ENCODE results near the gene INSC. TPM values are rescaled to one million over a fixed set of nuclear protein-coding genes. Genes with fewer than 3 reads are reported as not detected.

Gene INSC
- total RNA-seq, 4 donors from 2014 or later = not detected

DNA sequence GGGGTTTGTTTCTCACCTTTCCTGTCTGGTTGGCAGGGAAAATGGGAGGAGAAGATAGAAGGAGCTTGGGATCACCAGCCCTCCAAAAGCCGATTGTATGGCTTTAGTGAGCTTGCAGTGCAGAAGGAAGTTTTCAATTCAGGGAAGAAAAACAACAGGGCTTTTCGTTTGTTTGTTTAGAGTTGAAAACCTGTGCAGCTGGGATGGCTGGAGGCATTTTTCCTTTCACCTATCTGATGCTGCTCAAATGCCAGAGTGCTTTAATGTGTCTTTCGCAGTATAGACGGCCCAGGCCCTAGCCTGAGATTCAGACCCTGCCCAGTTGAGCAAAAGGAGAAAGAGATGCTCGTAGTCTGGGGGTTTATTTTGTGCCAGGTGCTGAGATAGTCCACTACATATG, 87.9 kb downstream of the INSC start:
- TF ChIP-seq, protein P1, sequence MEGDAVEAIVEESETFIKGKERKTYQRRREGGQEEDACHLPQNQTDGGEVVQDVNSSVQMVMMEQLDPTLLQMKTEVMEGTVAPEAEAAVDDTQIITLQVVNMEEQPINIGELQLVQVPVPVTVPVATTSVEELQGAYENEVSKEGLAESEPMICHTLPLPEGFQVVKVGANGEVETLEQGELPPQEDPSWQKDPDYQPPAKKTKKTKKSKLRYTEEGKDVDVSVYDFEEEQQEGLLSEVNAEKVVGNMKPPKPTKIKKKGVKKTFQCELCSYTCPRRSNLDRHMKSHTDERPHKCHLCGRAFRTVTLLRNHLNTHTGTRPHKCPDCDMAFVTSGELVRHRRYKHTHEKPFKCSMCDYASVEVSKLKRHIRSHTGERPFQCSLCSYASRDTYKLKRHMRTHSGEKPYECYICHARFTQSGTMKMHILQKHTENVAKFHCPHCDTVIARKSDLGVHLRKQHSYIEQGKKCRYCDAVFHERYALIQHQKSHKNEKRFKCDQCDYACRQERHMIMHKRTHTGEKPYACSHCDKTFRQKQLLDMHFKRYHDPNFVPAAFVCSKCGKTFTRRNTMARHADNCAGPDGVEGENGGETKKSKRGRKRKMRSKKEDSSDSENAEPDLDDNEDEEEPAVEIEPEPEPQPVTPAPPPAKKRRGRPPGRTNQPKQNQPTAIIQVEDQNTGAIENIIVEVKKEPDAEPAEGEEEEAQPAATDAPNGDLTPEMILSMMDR (IDR thresholded peaks at IDR 0.05; ENCODE audit: low read depth) = no peak

DNA sequence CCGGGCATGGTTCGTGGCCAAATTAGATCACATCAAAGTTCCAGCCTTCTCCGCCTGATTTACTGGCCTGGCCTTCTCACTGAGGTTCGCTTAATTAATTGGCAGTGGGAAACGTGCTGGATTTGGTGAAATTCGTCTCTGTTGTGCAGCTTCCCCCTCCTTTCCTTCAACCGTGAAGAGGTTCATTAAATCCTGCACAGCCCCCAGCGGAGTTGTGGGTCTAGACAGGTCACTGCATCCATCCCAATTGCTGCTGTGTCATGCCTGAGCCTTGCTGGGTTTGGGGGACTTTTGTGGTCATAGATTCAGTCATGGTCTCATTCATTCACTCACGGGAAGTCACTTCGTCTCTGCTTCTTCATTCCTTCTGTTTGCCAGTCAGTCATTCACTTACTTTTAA, 90.0 kb downstream of the INSC start:
- TF ChIP-seq, protein P1 (IDR thresholded peaks at IDR 0.05; ENCODE audit: low read depth) = no peak

DNA sequence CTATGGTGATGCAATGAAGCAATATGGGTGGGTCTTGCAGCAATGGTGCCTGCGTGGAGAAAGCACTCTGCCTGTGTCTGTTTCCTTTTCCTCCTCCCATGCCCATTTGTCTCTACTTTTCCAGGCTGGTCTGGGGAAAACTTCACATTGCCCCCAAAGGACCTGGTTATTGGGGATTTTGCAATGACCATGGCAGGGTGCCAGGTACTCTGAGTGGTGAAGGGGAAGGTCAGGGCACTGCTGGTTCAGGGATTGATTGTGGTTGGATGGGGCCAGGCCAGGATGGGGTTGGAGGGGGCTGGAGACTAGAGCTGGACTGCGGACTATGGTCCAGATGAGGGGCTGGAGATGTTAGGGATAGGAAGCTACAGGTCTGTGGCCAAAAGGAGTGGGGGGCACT, 92.1 kb downstream of the INSC start:
- TF ChIP-seq, protein P1 (IDR thresholded peaks at IDR 0.05; ENCODE audit: low read depth) = no peak

DNA sequence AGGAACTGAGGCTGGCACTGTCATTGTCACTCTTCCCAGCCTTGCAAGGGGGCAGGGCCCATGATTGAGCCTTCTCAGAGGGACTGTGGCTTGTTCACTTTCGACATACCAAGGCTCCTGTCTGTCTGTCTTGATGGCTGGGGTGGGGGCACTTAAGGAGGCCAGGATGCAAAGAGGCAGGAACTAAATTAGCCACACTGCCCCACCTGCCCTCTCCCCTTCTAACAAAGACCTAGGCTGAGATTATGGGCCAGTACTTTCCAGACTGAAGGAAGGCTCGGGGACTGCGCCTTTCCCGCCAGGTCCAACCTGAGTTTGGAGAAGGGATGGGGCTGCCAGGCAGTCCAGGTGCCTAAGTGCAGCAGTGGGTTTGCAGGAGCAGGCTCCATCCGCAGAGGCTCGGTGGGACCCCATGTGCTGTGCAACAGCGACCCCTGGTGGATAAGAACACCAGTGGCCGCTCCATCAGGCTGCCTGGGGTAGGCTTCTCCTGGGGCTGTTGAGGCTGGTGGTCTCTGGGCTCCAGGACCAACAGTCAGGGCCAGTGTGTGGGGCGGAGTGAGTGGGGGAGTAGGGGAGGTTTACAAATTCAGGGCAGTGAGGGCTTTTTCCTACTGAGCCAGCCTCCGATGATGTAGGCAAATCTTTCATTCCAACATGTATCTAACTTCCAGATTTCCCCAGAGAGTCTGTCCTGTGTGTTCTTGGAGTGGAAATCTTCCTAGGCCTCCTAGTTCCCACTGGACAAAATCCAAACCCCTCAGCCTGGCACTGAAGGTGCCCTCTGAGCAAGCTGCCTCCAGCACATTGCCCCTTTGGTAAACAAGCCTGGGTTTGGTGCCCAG, 93.9 kb downstream of the INSC start:
- TF ChIP-seq, protein P1 (IDR thresholded peaks at IDR 0.05; ENCODE audit: low read depth) = no peak

DNA sequence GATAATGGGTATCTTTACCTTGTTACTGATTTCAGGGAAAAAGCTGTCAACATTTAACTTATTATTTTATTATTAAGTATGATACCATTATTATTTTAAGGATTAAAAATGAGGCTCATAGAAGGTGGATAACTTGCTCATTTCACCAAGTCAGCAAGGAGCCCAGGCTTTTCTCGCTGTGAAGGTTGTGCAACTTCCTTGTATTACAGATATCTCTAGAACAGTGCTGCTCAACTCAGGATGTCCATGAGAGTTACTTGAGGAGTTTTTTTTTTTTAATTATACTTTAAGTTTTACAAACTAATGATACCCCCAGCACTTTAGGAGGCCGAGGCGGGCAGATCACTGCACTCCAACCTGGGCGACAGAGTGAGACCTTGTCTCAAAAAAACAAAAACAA, 98.2 kb downstream of the INSC start:
- TF ChIP-seq, protein P1 (IDR thresholded peaks at IDR 0.05; ENCODE audit: low read depth) = no peak

DNA sequence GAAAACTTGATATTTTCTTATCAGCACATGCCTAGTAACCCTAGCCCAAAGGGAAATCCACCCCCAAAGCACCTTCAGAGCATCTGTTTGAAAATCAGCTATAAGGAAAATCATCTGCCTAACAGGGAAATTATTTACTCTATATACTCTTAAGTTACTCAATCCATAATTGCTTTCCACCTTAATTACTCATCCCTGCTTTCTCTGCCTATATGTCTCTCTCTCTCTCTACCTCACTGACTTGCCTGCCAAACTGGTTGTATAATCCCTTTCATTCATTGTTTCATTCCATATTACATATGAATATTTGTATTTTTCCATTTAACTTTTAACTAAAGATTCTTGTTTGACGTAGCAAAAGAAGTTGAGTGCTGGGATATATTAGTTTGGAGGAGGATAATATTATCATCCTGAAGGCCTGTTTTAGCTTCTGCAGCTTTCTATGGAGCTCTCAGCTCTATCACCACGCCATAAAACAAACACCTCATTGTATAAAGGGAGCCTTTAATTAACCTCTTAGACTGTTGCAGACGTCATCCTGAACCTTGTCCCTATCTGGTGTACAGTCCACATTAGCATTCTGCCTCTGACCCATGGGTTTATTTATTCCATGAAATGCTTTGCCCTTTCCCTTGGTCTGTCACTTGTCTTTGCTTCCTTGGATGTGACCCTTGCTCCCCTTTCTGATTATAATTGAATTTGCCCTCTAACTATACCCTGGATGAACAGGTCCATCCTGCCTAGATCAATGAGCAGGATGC, 98.9 kb downstream of the INSC start:
- TF ChIP-seq, protein P1 (IDR thresholded peaks at IDR 0.05; ENCODE audit: low read depth) = no peak

DNA sequence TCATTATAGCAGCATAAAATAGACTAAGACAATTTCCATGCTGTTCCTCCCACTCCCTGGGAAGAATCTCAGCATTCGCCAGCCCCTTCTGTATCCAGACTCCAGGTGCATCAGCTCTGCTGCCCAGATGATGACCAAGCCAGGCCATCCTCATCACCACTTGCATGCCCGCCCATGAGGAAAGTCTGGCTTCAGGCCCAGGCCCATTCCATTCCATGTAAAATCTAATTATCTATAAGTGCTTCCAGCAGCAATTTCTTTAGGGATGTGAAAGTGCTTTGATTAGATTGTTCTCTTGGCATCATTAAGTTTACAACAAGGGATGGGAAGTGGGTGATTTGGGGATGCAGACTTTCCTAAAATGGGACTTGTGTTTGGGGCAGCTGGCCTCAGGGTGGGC, 100.3 kb downstream of the INSC start:
- TF ChIP-seq, protein P1 (IDR thresholded peaks at IDR 0.05; ENCODE audit: low read depth) = no peak
